Tibial artery (tissue), 4 donors: Measurements from ENCODE around the gene PACS2.
A peak's percentile ranks its signal among the peaks of the same experiment; 100 is the strongest.
"Not testable (repeated sequence)": the region's sequence is repeated elsewhere in the genome, so short reads cannot be mapped to it uniquely, and the experiment has no call there.

ENCODE experiments used
- DNase-seq, 2 donors: peaks; one replicate each; pipeline ENCODE4 v3.0.0-alpha.2; 2019
- H3K27ac ChIP-seq, 2 donors: fragments of 200-600 bp; sonication (generic) in 1 of 2; 1 replicate in 1 of 2; 2 replicates in 1 of 2; pipeline ENCODE4 v1.5.1; 2018 to 2019; ENCODE audit warnings: mild to moderate bottlenecking in 1 of 2
- H3K27me3 ChIP-seq, 2 donors: fragments of 200-600 bp; sonication (generic) in 1 of 2; one replicate each; pipeline versions ENCODE4 v1.5.1 to v1.6.0; 2016 to 2019
- H3K36me3 ChIP-seq, 3 donors: fragments of 200-600 bp; sonication (generic) in 2 of 3; one replicate each; pipeline ENCODE4 v1.5.1; 2016 to 2019; ENCODE audit warnings: mild to moderate bottlenecking in 2 of 3
- H3K4me1 ChIP-seq, 4 donors: fragments of 200-600 bp; sonication (generic) in 2 of 4; 1 replicate in 3 of 4; 2 replicates in 1 of 4; pipeline ENCODE4 v1.5.1; 2016 to 2019
- H3K4me3 ChIP-seq, 2 donors: fragments of 200-600 bp; sonication (generic) in 1 of 2; 1 replicate in 1 of 2; 2 replicates in 1 of 2; pipeline ENCODE4 v1.5.1; 2018 to 2019; ENCODE audit warnings: mild to moderate bottlenecking in 2 of 2
- H3K9me3 ChIP-seq, 3 donors: fragments of 200-600 bp; sonication (generic) in 1 of 3; one replicate each; pipeline ENCODE4 v1.5.1; 2016 to 2019
- intact Hi-C: fragments of 100-400 bp; cut with DNase I; formaldehyde crosslinking; loops from one replicate; pipeline ENCODE4 v1.15.0; 2023; ENCODE audit warnings: low total_unique reads
- TF ChIP-seq, protein P1 (sequence below), 2 experiments: fragments of 200-600 bp in 1 of 2; fragments of 450-650 bp in 1 of 2; IDR thresholded peaks; one replicate each; pipeline ENCODE4 v1.5.1; 2017 to 2019; ENCODE audit warnings: antibody characterized with exemption in 2 of 2, mild to moderate bottlenecking in 1 of 2, moderate library complexity in 1 of 2

The PACS2 gene

GRCh38 chr14:105271224-105271890 is 43.2 kb upstream of the PACS2 start:
- Histone ChIP-seq H3K4me1 (peaks cover 0 to 3% (median 0%) of the 10 kb centered on the region in 4 donors), H3K9me3 (no peaks in the 10 kb centered on the region), H3K4me3 (no peak overlapping the region), H3K36me3 (peaks cover 7 to 27% (median 10%) of the 10 kb centered on the region in 3 donors), H3K27ac (no peak overlapping the region), H3K27me3 (no peaks in the 10 kb centered on the region)
- intact Hi-C loops, result no loop called here
- DNase-seq, result no peak
- TF ChIP-seq, protein P1, sequence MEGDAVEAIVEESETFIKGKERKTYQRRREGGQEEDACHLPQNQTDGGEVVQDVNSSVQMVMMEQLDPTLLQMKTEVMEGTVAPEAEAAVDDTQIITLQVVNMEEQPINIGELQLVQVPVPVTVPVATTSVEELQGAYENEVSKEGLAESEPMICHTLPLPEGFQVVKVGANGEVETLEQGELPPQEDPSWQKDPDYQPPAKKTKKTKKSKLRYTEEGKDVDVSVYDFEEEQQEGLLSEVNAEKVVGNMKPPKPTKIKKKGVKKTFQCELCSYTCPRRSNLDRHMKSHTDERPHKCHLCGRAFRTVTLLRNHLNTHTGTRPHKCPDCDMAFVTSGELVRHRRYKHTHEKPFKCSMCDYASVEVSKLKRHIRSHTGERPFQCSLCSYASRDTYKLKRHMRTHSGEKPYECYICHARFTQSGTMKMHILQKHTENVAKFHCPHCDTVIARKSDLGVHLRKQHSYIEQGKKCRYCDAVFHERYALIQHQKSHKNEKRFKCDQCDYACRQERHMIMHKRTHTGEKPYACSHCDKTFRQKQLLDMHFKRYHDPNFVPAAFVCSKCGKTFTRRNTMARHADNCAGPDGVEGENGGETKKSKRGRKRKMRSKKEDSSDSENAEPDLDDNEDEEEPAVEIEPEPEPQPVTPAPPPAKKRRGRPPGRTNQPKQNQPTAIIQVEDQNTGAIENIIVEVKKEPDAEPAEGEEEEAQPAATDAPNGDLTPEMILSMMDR (IDR thresholded peaks at IDR 0.05), result no peak

DNA sequence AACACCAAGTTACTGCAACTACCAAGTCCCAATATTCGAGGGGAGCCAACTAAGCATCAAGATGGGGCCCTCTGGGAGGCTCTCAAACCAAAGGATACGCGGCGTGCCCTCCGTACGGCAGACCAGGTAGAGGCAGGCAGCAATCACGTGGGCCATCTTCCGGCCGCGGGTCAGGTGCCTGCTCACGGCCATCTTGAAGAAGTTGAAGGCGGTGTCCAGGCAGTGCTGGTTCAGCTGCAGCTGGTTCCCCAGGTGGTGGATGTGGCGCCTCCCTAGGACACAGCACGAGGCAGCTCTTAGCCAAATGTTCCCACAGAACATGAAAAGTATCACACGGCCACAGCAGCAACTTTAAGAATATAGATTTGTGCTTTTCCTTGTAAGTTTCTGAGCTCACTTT is 41.9 kb upstream of the PACS2 start:
- intact Hi-C loops, result no loop called here
- no peaks in the 10 kb centered on the region for H3K27me3 ChIP-seq
- H3K36me3 ChIP-seq, result peaks cover 7 to 26% (median 10%) of the 10 kb centered on the region in 3 donors
- no peaks in the 10 kb centered on the region for H3K9me3 ChIP-seq
- H3K4me3 ChIP-seq, result no peak overlapping the region
- peaks cover 0 to 3% (median 0%) of the 10 kb centered on the region in 4 donors for H3K4me1 ChIP-seq
- DNase-seq, result no peak
- TF ChIP-seq, protein P1 (IDR thresholded peaks at IDR 0.05), result no peak
- no peak overlapping the region for H3K27ac ChIP-seq

GRCh38 chr14:105273062-105273461 is 41.5 kb upstream of the PACS2 start:
- Histone ChIP-seq H3K36me3 (peaks cover 7 to 21% (median 10%) of the 10 kb centered on the region in 3 donors), H3K9me3 (no peaks in the 10 kb centered on the region), H3K27me3 (no peaks in the 10 kb centered on the region), H3K4me1 (peaks cover 0 to 3% (median 0%) of the 10 kb centered on the region in 4 donors), H3K27ac (no peak overlapping the region), H3K4me3 (no peak overlapping the region)
- DNase-seq, result no peak
- TF ChIP-seq, protein P1 (IDR thresholded peaks at IDR 0.05), result no peak
- intact Hi-C loops, result no loop called here

DNA sequence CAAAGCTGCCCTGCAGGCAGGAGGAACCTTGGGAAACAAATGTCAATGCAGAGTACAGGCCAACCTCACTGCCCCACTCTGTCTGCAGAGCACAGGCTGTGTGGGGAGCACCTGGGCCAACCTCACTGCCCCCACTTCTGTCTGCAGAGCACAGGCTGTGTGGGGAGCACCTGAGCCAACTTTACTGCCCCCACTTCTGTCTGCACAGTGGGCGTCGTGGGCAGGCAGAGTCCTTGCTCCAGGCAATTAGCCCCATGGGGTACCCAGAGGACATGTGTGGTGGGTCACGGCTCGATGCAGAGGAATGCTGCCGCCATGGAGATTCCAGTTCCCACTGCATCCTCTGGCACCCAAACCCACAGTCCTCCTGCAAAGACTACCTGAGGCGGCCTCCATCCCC is 39.9 kb upstream of the PACS2 start:
- Histone ChIP-seq H3K4me3 (no peak overlapping the region), H3K9me3 (no peaks in the 10 kb centered on the region), H3K27ac (no peak overlapping the region), H3K36me3 (peaks cover 0 to 7% (median 2%) of the 10 kb centered on the region in 3 donors), H3K4me1 (peaks cover 0 to 3% (median 0%) of the 10 kb centered on the region in 4 donors), H3K27me3 (no peaks in the 10 kb centered on the region)
- intact Hi-C loops, result no loop called here
- no peak for DNase-seq
- TF ChIP-seq, protein P1 (IDR thresholded peaks at IDR 0.05), result no peak

- Histone ChIP-seq H3K36me3 (peaks cover 0 to 5% (median 0%) of the 10 kb centered on the region in 3 donors), H3K4me3 (no peak overlapping the region), H3K9me3 (no peaks in the 10 kb centered on the region), H3K27me3 (no peaks in the 10 kb centered on the region), H3K4me1 (peaks cover 0 to 3% (median 0%) of the 10 kb centered on the region in 4 donors), H3K27ac (no peak overlapping the region)
- intact Hi-C loops, result no loop called here
- TF ChIP-seq, protein P1 (IDR thresholded peaks at IDR 0.05), result no peak
- DNase-seq, result peak in 1 of 2 donors; percentile 43
Measured at GRCh38 chr14:105275267-105275946, 39.1 kb upstream of the PACS2 start.

DNA sequence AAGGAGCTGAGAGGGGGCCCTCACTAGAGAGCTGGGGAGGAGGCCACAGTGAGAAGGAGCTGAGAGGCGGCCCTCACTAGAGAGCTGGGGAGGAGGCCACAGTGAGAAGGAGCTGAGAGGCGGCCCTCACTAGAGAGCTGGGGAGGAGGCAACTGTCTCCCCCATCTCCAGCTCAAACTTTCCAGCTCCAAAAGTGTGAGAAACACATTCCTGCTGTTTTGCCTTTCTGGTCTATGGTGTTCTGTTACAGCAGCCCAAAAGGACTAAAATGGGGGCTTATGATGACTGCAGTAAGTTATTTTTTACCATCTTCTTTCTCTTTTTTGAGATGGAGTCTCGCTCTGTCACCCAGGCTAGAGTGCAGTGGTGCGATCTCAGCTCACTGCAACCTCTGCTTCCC is 37.1 kb upstream of the PACS2 start:
- H3K9me3 ChIP-seq, result not testable (repeated sequence)
- peaks cover 0 to 12% (median 3%) of the 10 kb centered on the region in 3 donors for H3K36me3 ChIP-seq

More for the DNA sequence above, 37.1 kb upstream of the PACS2 start:
- DNase-seq, H3K4me1 ChIP-seq, H3K27ac ChIP-seq, intact Hi-C loops, H3K4me3 ChIP-seq, H3K27me3 ChIP-seq: not testable (repeated sequence)
